Measurements from ENCODE around the gene CDH4. TPM values are rescaled to one million over a fixed set of nuclear protein-coding genes. Genes with fewer than 3 reads are reported as not detected.

CDH4 gene
- total and polyA plus RNA-seq, 2 donors (not counting 3 experiments of a cell fraction or from before 2014, with no cell fraction given): 0.17 to 0.51 TPM

DNA sequence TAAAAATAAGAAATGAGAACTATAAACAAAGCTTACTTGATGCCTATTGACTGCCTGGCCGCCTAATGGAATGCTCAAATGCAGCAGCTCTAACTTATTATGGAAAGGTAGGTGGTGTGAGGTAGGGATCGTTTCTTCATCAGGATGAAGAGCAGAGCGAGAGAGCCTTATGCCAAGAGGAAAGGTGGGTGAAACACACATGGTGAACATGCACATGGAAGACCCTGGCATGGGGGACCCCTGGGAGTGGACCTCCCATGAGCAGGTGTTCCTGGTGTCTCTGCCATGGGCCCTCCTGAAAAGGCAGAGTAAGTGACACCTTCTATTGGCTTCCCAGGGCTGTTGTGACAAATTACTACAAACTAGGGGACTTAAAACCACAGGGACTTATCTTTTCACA, 130.1 kb downstream of the CDH4 start:
- Histone ChIP-seq H3K27me3 (ENCODE audit: control insufficient read depth in 2 of 2, insufficient read depth in 2 of 2, low read length in 2 of 2) (no peaks in the 10 kb centered on the region), H4K20me1 (replicated peaks; ENCODE audit: control insufficient read depth, extremely low read depth, insufficient read depth, low read length) (no peaks in the 10 kb centered on the region), H2AFZ (ENCODE audit: low read depth, low read length) (no peak overlapping the region), H3K36me3 (ENCODE audit: control insufficient read depth in 2 of 2, extremely low read depth in 1 of 2, insufficient read depth in 2 of 2, low read length in 2 of 2) (no peaks in the 10 kb centered on the region), H3K9me1 (replicated peaks; ENCODE audit: control insufficient read depth, extremely low read depth, insufficient read depth, low read length) (no peaks in the 10 kb centered on the region), H3K9ac (replicated peaks; ENCODE audit: extremely low read depth, insufficient read depth, low read length) (no peak overlapping the region), H3K79me2 (ENCODE audit: control insufficient read depth, insufficient read depth, low read length) (no peaks in the 10 kb centered on the region), H3K9me3 (replicated peaks; ENCODE audit: control insufficient read depth, insufficient read depth, low read length) (peaks cover 5% of the 10 kb centered on the region), H3K4me3 (replicated peaks in 1 of 3; ENCODE audit: insufficient read depth in 1 of 3, low read depth in 1 of 3, low read length in 3 of 3) (no peak overlapping the region), H3K27ac (ENCODE audit: insufficient read depth, low read depth, low read length) (no peak overlapping the region), H3K4me1 (ENCODE audit: control insufficient read depth, extremely low read depth, insufficient read depth, low read length) (no peaks in the 10 kb centered on the region), H3K4me2 (ENCODE audit: insufficient read depth, low read length) (no peak overlapping the region)
- ChIA-PET CTCF (no interaction called here), POLR2A (no interaction called here)
- DNase-seq (ENCODE audit: low read depth, low spot score) (no peak), FAIRE-seq (no peak)
- BruUV-seq (replicated peaks): no TSS peak
- intact Hi-C loops (cut with micrococcal nuclease): no loop called here
- dilution Hi-C loops (cut with MboI; ENCODE audit: extremely low pct_ligation_motif_present, low sequenced_read_pairs): no loop called here
- TF ChIP-seq GATA2 (IDR thresholded peaks at IDR 0.05; ENCODE audit: insufficient read depth, insufficient read length, low read depth, low read length) (no peak), EZH2 (IDR thresholded peaks at IDR 0.05; ENCODE audit: borderline replicate concordance, low read depth, low read length, severe bottlenecking) (no peak), JUN (IDR thresholded peaks at IDR 0.05; ENCODE audit: borderline replicate concordance, insufficient read depth, insufficient read length, low read depth) (no peak), FOS (IDR thresholded peaks at IDR 0.05; ENCODE audit: borderline replicate concordance, insufficient read depth, low read length) (no peak), POLR2AphosphoS5 (IDR thresholded peaks at IDR 0.05; ENCODE audit: insufficient read depth, low read depth, low read length) (no peak), MYC (IDR thresholded peaks at IDR 0.05; ENCODE audit: low read depth, low read length) (no peak), POLR2A (IDR thresholded peaks at IDR 0.05; ENCODE audit: low read depth, low read length) (no peak), MAX (IDR thresholded peaks at IDR 0.05; ENCODE audit: insufficient read depth, insufficient read length) (no peak)
- TF ChIP-seq, protein P1, sequence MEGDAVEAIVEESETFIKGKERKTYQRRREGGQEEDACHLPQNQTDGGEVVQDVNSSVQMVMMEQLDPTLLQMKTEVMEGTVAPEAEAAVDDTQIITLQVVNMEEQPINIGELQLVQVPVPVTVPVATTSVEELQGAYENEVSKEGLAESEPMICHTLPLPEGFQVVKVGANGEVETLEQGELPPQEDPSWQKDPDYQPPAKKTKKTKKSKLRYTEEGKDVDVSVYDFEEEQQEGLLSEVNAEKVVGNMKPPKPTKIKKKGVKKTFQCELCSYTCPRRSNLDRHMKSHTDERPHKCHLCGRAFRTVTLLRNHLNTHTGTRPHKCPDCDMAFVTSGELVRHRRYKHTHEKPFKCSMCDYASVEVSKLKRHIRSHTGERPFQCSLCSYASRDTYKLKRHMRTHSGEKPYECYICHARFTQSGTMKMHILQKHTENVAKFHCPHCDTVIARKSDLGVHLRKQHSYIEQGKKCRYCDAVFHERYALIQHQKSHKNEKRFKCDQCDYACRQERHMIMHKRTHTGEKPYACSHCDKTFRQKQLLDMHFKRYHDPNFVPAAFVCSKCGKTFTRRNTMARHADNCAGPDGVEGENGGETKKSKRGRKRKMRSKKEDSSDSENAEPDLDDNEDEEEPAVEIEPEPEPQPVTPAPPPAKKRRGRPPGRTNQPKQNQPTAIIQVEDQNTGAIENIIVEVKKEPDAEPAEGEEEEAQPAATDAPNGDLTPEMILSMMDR (IDR thresholded peaks at IDR 0.05; ENCODE audit: extremely low read depth in 1 of 2, insufficient read depth in 1 of 2, low read depth in 1 of 2, low read length in 2 of 2): no peak

Measured in endothelial cell of umbilical vein (primary cell).